Measurements from ENCODE around the gene MECR.

Gene MECR

GRCh38 chr1:29243023-29243870 is 12.5 kb upstream of the MECR start:
- H3K9me3 ChIP-seq (ENCODE audit: severe bottlenecking): no peaks in the 10 kb centered on the region
- no peaks in the 10 kb centered on the region for H3K36me3 ChIP-seq (ENCODE audit: low read depth)
- no peak overlapping the region for H3K27ac ChIP-seq (ENCODE audit: poor library complexity, severe bottlenecking)
- peaks cover 27% of the 10 kb centered on the region for H3K4me1 ChIP-seq (ENCODE audit: insufficient read depth, poor library complexity, severe bottlenecking)
- ATAC-seq (ENCODE audit: low read depth) (no peak), DNase-seq (ENCODE audit: low spot score) (no peak)
- H3K4me3 ChIP-seq (ENCODE audit: severe bottlenecking): no peak overlapping the region
- H3K27me3 ChIP-seq (ENCODE audit: insufficient read depth, poor library complexity, severe bottlenecking): no peaks in the 10 kb centered on the region
- TF ChIP-seq CTCF (IDR thresholded peaks at IDR 0.05; ENCODE audit: poor library complexity, severe bottlenecking): no peak

- ATAC-seq (ENCODE audit: low read depth) (no peak), DNase-seq (ENCODE audit: low spot score) (no peak)
- no peaks in the 10 kb centered on the region for H3K9me3 ChIP-seq (ENCODE audit: severe bottlenecking)
- peaks cover 23% of the 10 kb centered on the region for H3K4me1 ChIP-seq (ENCODE audit: insufficient read depth, poor library complexity, severe bottlenecking)
- no peak overlapping the region for H3K27ac ChIP-seq (ENCODE audit: poor library complexity, severe bottlenecking)
- H3K27me3 ChIP-seq (ENCODE audit: insufficient read depth, poor library complexity, severe bottlenecking): no peaks in the 10 kb centered on the region
- no peaks in the 10 kb centered on the region for H3K36me3 ChIP-seq (ENCODE audit: low read depth)
- TF ChIP-seq CTCF (IDR thresholded peaks at IDR 0.05; ENCODE audit: poor library complexity, severe bottlenecking): no peak
- H3K4me3 ChIP-seq (ENCODE audit: severe bottlenecking): no peak overlapping the region
Measured at GRCh38 chr1:29240986-29241385, 10.3 kb upstream of the MECR start.

GRCh38 chr1:29240400-29240837 is 9.7 kb upstream of the MECR start:
- Histone ChIP-seq H3K36me3 (ENCODE audit: low read depth) (no peaks in the 10 kb centered on the region), H3K27me3 (ENCODE audit: insufficient read depth, poor library complexity, severe bottlenecking) (no peaks in the 10 kb centered on the region), H3K27ac (ENCODE audit: poor library complexity, severe bottlenecking) (no peak overlapping the region), H3K4me3 (ENCODE audit: severe bottlenecking) (no peak overlapping the region), H3K9me3 (ENCODE audit: severe bottlenecking) (no peaks in the 10 kb centered on the region), H3K4me1 (ENCODE audit: insufficient read depth, poor library complexity, severe bottlenecking) (peaks cover 23% of the 10 kb centered on the region)
- ATAC-seq (ENCODE audit: low read depth): no peak
- no peak for DNase-seq (ENCODE audit: low spot score)
- peak; percentile 14 for TF ChIP-seq CTCF (IDR thresholded peaks at IDR 0.05; ENCODE audit: poor library complexity, severe bottlenecking)

GRCh38 chr1:29239142-29239541 is 8.4 kb upstream of the MECR start:
- Histone ChIP-seq H3K36me3 (ENCODE audit: low read depth) (no peaks in the 10 kb centered on the region), H3K27me3 (ENCODE audit: insufficient read depth, poor library complexity, severe bottlenecking) (no peaks in the 10 kb centered on the region), H3K9me3 (ENCODE audit: severe bottlenecking) (no peaks in the 10 kb centered on the region), H3K4me3 (ENCODE audit: severe bottlenecking) (no peak overlapping the region), H3K27ac (ENCODE audit: poor library complexity, severe bottlenecking) (peak overlapping the region; percentile 76), H3K4me1 (ENCODE audit: insufficient read depth, poor library complexity, severe bottlenecking) (peaks cover 22% of the 10 kb centered on the region)
- TF ChIP-seq CTCF (IDR thresholded peaks at IDR 0.05; ENCODE audit: poor library complexity, severe bottlenecking): no peak
- peak; percentile 47 for ATAC-seq (ENCODE audit: low read depth)
- no peak for DNase-seq (ENCODE audit: low spot score)

GRCh38 chr1:29238620-29239002 is 7.9 kb upstream of the MECR start:
- Histone ChIP-seq H3K9me3 (ENCODE audit: severe bottlenecking) (no peaks in the 10 kb centered on the region), H3K4me3 (ENCODE audit: severe bottlenecking) (peak overlapping the region; percentile 87), H3K36me3 (ENCODE audit: low read depth) (no peaks in the 10 kb centered on the region), H3K27me3 (ENCODE audit: insufficient read depth, poor library complexity, severe bottlenecking) (no peaks in the 10 kb centered on the region), H3K4me1 (ENCODE audit: insufficient read depth, poor library complexity, severe bottlenecking) (peaks cover 17% of the 10 kb centered on the region), H3K27ac (ENCODE audit: poor library complexity, severe bottlenecking) (peak overlapping the region; percentile 76)
- no peak for ATAC-seq (ENCODE audit: low read depth)
- DNase-seq (ENCODE audit: low spot score): no peak
- TF ChIP-seq CTCF (IDR thresholded peaks at IDR 0.05; ENCODE audit: poor library complexity, severe bottlenecking): no peak
